Endothelial cell of umbilical vein (primary cell): ENCODE results near the gene CIITA. TPM values are rescaled to one million over a fixed set of nuclear protein-coding genes. Genes with fewer than 3 reads are reported as not detected.

Experiments used
- BruUV-seq: library from RNA; stranded (reverse); fragments of 400-500 nt; replicated peaks from 2 replicates; lab custom pipeline; 2021; lab: Mats Ljungman, UMichigan
- CTCF ChIA-PET: fragments of 300-600, 350-600 bp; sonication (Branson Sonifier 250); formaldehyde crosslinking; loops from one replicate; lab custom pipeline; 2021; ENCODE audit warnings: antibody characterized with exemption, inconsistent platforms; lab: Charles Lee
- POLR2A ChIA-PET: fragments of 300-600, 350-600 bp; sonication (Branson Sonifier 250); formaldehyde crosslinking; loops from one replicate; lab custom pipeline; 2021; ENCODE audit warnings: antibody characterized with exemption, inconsistent platforms; lab: Charles Lee
- DNase-seq: peaks from one replicate; pipeline ENCODE4 v3.0.0-alpha.2; 2011; ENCODE audit warnings: low read depth, low spot score
- FAIRE-seq: peaks from 2 replicates; lab custom pipeline; 2011; peaks lifted over from hg19 to GRCh38; lab: Jason Lieb, UNC
- H2AFZ ChIP-seq: 2 replicates; pipeline ENCODE4 v1.6.0; 2012; ENCODE audit warnings: low read depth, low read length, control low read depth, inconsistent platforms
- H3K27ac ChIP-seq: 2 replicates; pipeline ENCODE4 v1.5.1; 2011; ENCODE audit warnings: low read depth, mild to moderate bottlenecking, control low read depth, low read length, moderate library complexity; ENCODE audit not compliant: insufficient read depth
- H3K27me3 ChIP-seq, 2 experiments: 2 replicates each; pipeline versions ENCODE4 v1.6.0 to v1.6.1; 2011; ENCODE audit warnings: low read length in 2 of 2, mixed read lengths in 1 of 2; ENCODE audit not compliant: control insufficient read depth in 2 of 2, insufficient read depth in 2 of 2
- H3K36me3 ChIP-seq, 2 experiments: 2 replicates in 1 of 2; 3 replicates in 1 of 2; pipeline ENCODE4 v1.5.1; 2011; ENCODE audit warnings: low read length in 2 of 2, mild to moderate bottlenecking in 1 of 2, moderate library complexity in 1 of 2; ENCODE audit not compliant: control insufficient read depth in 2 of 2, insufficient read depth in 2 of 2; ENCODE audit errors: extremely low read depth in 1 of 2
- H3K4me1 ChIP-seq: 3 replicates; pipeline ENCODE4 v1.5.1; 2011; ENCODE audit warnings: mild to moderate bottlenecking, low read length; ENCODE audit not compliant: control insufficient read depth, insufficient read depth; ENCODE audit errors: extremely low read depth
- H3K4me2 ChIP-seq: 2 replicates; pipeline ENCODE4 v1.6.1; 2011; ENCODE audit warnings: low read length, control low read depth, mixed read lengths; ENCODE audit not compliant: insufficient read depth
- H3K4me3 ChIP-seq, 3 experiments: fragments of 200-600 bp in 1 of 3; sonication (generic), shearing (Covaris generic) in 1 of 3; replicated peaks in 1 of 3; 2 replicates each; pipeline ENCODE4 v1.5.1; 2011 to 2016; ENCODE audit warnings: control low read depth in 3 of 3, low read length in 3 of 3, mild to moderate bottlenecking in 2 of 3, inconsistent platforms in 1 of 3, low read depth in 1 of 3, moderate library complexity in 1 of 3; ENCODE audit not compliant: insufficient read depth in 1 of 3
- H3K79me2 ChIP-seq: 2 replicates; pipeline ENCODE4 v1.6.0; 2012; ENCODE audit warnings: low read length, inconsistent platforms; ENCODE audit not compliant: control insufficient read depth, insufficient read depth
- H3K9ac ChIP-seq: replicated peaks from 2 replicates; pipeline ENCODE3; 2011; ENCODE audit warnings: low read length, control low read depth; ENCODE audit not compliant: insufficient read depth; ENCODE audit errors: extremely low read depth
- H3K9me1 ChIP-seq: replicated peaks from 3 replicates; pipeline ENCODE4 v1.6.0; 2011; ENCODE audit warnings: mild to moderate bottlenecking, low read length; ENCODE audit not compliant: control insufficient read depth, insufficient read depth; ENCODE audit errors: extremely low read depth
- H3K9me3 ChIP-seq: replicated peaks from 2 replicates; pipeline ENCODE4 v1.5.1; 2012; ENCODE audit warnings: low read length, inconsistent platforms; ENCODE audit not compliant: control insufficient read depth, insufficient read depth
- H4K20me1 ChIP-seq: replicated peaks from 2 replicates; pipeline ENCODE3; 2011; ENCODE audit warnings: mild to moderate bottlenecking, low read length; ENCODE audit not compliant: control insufficient read depth, insufficient read depth; ENCODE audit errors: extremely low read depth
- CTCF ChIP-seq, 2 donors: IDR thresholded peaks; 1 replicate in 1 of 2; 2 replicates in 1 of 2; pipeline ENCODE4 v1.5.1; 2011; ENCODE audit warnings: low read length in 2 of 2, mild to moderate bottlenecking in 2 of 2, moderate library complexity in 2 of 2, control low read depth in 1 of 2, inconsistent platforms in 1 of 2, low read depth in 1 of 2; ENCODE audit not compliant: insufficient read depth in 1 of 2; ENCODE audit errors: extremely low read depth in 1 of 2
- EZH2 ChIP-seq: IDR thresholded peaks from 2 replicates; pipeline ENCODE4 v1.6.1; 2012; ENCODE audit warnings: borderline replicate concordance, low read depth, mild to moderate bottlenecking, moderate library complexity, low read length, inconsistent platforms; ENCODE audit not compliant: severe bottlenecking
- FOS ChIP-seq: IDR thresholded peaks from 2 replicates; pipeline ENCODE4 v1.6.1; 2011; ENCODE audit warnings: mild to moderate bottlenecking, low read length, moderate library complexity, borderline replicate concordance; ENCODE audit not compliant: insufficient read depth
- GATA2 ChIP-seq: IDR thresholded peaks from 2 replicates; pipeline ENCODE4 v1.7.0; 2011; ENCODE audit warnings: low read depth, mild to moderate bottlenecking, moderate library complexity, mixed read lengths, low read length; ENCODE audit not compliant: insufficient read length, insufficient read depth
- JUN ChIP-seq: IDR thresholded peaks from 2 replicates; pipeline ENCODE4 v1.6.1; 2011; ENCODE audit warnings: borderline replicate concordance, low read depth; ENCODE audit not compliant: insufficient read length, insufficient read depth
- MAX ChIP-seq: IDR thresholded peaks from 2 replicates; pipeline ENCODE4 v1.6.1; 2011; ENCODE audit not compliant: insufficient read depth, insufficient read length
- MYC ChIP-seq: IDR thresholded peaks from one replicate; pipeline ENCODE4 v1.6.1; 2011; ENCODE audit warnings: mild to moderate bottlenecking, low read depth, low read length
- POLR2A ChIP-seq: IDR thresholded peaks from 2 replicates; pipeline ENCODE4 v1.6.1; 2012; ENCODE audit warnings: low read depth, mild to moderate bottlenecking, control low read depth, low read length
- POLR2AphosphoS5 ChIP-seq: IDR thresholded peaks from 2 replicates; pipeline ENCODE4 v1.6.1; 2012; ENCODE audit warnings: low read depth, mild to moderate bottlenecking, control low read depth, low read length, moderate library complexity; ENCODE audit not compliant: insufficient read depth
- dilution Hi-C: fragments of 300-500 bp; cut with MboI; formaldehyde crosslinking; loops from one replicate; pipeline ENCODE4 v1.15.0; 2019; ENCODE audit warnings: low sequenced_read_pairs; ENCODE audit not compliant: extremely low pct_ligation_motif_present
- intact Hi-C: fragments of 100-400 bp; cut with micrococcal nuclease; formaldehyde crosslinking; loops from one replicate; pipeline ENCODE4 v1.10.0; 2022
- polyA plus RNA-seq, 4 experiments: library from polyadenylated mRNA; depleted of rRNA in 3 of 4; stranded (reverse) in 3 of 4; unstranded in 1 of 4; fragments of >200 nt; gene quantifications; 2 replicates each; pipeline versions ENCODE4 v1.2.1 to v1.2.3, GENCODE V29; 2011 to 2012; ENCODE audit warnings: missing spikeins in 1 of 4
- total RNA-seq: library from RNA; stranded (reverse); gene quantifications from 2 replicates; pipeline ENCODE4 v1.2.3, GENCODE V29; 2021

CIITA gene
- total and polyA plus RNA-seq, 2 donors (not counting 3 experiments of a cell fraction or from before 2014, with no cell fraction given) = not detected

- dilution Hi-C loops (no loop called here), intact Hi-C loops (no loop called here)
- POLR2A ChIA-PET = no interaction called here
- H3K9me1 ChIP-seq = no peaks in the 10 kb centered on the region
- H3K27ac ChIP-seq = no peak overlapping the region
- FAIRE-seq = no peak
- H3K9ac ChIP-seq = no peak overlapping the region
- no TSS peak for BruUV-seq
- CTCF ChIA-PET = no interaction called here
- H3K9me3 ChIP-seq = no peaks in the 10 kb centered on the region
- no peaks in the 10 kb centered on the region for H3K36me3 ChIP-seq
- no peak for DNase-seq
- no peaks in the 10 kb centered on the region for H3K4me1 ChIP-seq
- no peak for TF ChIP-seq MYC
- no peak for TF ChIP-seq MAX
- no peak for TF ChIP-seq JUN
- no peak for TF ChIP-seq POLR2AphosphoS5
- no peak for TF ChIP-seq EZH2
- no peak for TF ChIP-seq CTCF (IDR thresholded peaks at IDR 0.05; ENCODE audit: extremely low read depth in 1 of 2, insufficient read depth in 1 of 2, low read depth in 1 of 2, low read length in 2 of 2)
- no peak for TF ChIP-seq POLR2A
- TF ChIP-seq FOS = no peak
- TF ChIP-seq GATA2 = no peak
- H3K4me2 ChIP-seq = no peak overlapping the region
- no peaks in the 10 kb centered on the region for H3K79me2 ChIP-seq
- no peaks in the 10 kb centered on the region for H3K27me3 ChIP-seq
- H2AFZ ChIP-seq = no peak overlapping the region
- no peaks in the 10 kb centered on the region for H4K20me1 ChIP-seq
- H3K4me3 ChIP-seq = no peak overlapping the region
Observed at GRCh38 chr16:10846213-10846998, 30.6 kb upstream of the CIITA start.
